ENCODE measurements around the gene RPL19. TPM values are rescaled to one million over a fixed set of nuclear protein-coding genes. Genes with fewer than 3 reads are reported as not detected.

Gene RPL19
- total RNA-seq, 1 donor from 2014 or later = 1,451 TPM

DNA sequence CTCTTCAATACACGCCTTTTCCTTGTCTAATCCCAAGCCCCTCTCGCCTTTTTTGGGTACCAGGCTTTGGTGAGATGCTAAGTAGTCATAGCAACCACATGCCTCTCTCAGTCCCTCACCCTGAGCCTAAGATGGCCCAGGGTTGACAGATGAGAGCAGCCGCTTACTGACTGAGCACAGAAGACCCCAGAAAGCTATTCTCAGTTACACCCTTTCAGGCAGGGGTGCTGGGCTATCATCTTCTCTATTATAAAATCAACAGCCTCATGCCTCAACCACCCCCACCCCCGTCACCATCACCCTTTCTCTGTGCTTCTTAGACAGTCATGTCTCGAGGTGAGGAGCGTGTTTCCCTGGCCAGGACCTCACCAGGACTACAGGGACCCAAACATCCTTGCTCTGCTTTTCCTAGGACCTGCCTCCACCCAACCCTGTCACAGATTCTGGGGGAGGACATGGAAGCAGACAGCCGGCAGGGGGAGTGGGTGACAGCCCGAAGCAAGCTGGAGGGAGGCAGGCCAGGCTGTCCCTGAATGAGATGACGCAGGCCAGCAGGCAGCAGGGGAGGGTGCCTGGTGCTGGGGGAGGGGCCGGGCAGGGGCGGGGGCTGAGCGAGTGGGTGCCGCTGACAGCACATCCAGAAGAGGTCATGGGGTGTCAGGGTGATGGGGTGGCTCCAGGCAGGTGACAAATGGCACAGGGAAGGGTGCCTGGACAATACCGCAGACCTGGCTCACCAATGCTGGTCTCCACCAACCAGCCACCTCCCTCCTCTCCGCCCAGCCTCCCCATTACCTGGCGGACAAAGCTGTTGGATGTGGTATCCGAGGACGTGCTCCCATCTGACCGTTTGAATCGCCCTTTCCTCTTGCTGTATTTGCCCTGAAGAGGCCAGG, 5.7 kb upstream of the RPL19 start:
- FAIRE-seq (no peak), DNase-seq (ENCODE audit: low read depth) (peak; percentile 49)
- TF ChIP-seq, protein P1, sequence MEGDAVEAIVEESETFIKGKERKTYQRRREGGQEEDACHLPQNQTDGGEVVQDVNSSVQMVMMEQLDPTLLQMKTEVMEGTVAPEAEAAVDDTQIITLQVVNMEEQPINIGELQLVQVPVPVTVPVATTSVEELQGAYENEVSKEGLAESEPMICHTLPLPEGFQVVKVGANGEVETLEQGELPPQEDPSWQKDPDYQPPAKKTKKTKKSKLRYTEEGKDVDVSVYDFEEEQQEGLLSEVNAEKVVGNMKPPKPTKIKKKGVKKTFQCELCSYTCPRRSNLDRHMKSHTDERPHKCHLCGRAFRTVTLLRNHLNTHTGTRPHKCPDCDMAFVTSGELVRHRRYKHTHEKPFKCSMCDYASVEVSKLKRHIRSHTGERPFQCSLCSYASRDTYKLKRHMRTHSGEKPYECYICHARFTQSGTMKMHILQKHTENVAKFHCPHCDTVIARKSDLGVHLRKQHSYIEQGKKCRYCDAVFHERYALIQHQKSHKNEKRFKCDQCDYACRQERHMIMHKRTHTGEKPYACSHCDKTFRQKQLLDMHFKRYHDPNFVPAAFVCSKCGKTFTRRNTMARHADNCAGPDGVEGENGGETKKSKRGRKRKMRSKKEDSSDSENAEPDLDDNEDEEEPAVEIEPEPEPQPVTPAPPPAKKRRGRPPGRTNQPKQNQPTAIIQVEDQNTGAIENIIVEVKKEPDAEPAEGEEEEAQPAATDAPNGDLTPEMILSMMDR (IDR thresholded peaks at IDR 0.05; ENCODE audit: insufficient read depth, low read depth, low read length) = peak; percentile 25
- no peak for TF ChIP-seq EZH2 (IDR thresholded peaks at IDR 0.05; ENCODE audit: insufficient read depth, low read length)
- Mint-ChIP-seq H3K27ac (ENCODE audit: unreplicated experiment) (no peak overlapping the region), H3K9me3 (ENCODE audit: unreplicated experiment) (no peaks in the 10 kb centered on the region), H3K36me3 (ENCODE audit: low read depth, unreplicated experiment) (peaks cover 8% of the 10 kb centered on the region), H3K27me3 (ENCODE audit: low read depth, unreplicated experiment) (peaks cover 3% of the 10 kb centered on the region), H3K4me3 (ENCODE audit: unreplicated experiment) (no peak overlapping the region), H3K4me1 (ENCODE audit: low read depth, unreplicated experiment) (peaks cover 13% of the 10 kb centered on the region)
- H3K27ac ChIP-seq (ENCODE audit: low read depth, low read length) = no peak overlapping the region
- no peak overlapping the region for H3K4me3 ChIP-seq (ENCODE audit: insufficient read depth, low read depth, low read length)
- H4K20me1 ChIP-seq (ENCODE audit: insufficient read depth, low read length) = peaks cover 45% of the 10 kb centered on the region
- peaks cover 14% of the 10 kb centered on the region for H3K36me3 ChIP-seq (ENCODE audit: insufficient read depth, low read length)
- H2AFZ ChIP-seq (ENCODE audit: low read depth, low read length) = no peak overlapping the region
- no peaks in the 10 kb centered on the region for H3K27me3 ChIP-seq (ENCODE audit: insufficient read depth, low read length)
- H3K4me2 ChIP-seq (ENCODE audit: low read length) = peak overlapping the region; percentile 91
- H3K9me3 ChIP-seq (ENCODE audit: insufficient read depth, low read depth, low read length) = no peaks in the 10 kb centered on the region
- no peak overlapping the region for H3K9ac ChIP-seq (ENCODE audit: low read length)
- peaks cover 23% of the 10 kb centered on the region for H3K4me1 ChIP-seq (ENCODE audit: insufficient read depth, low read length)
- peaks cover 42% of the 10 kb centered on the region for H3K79me2 ChIP-seq (ENCODE audit: insufficient read depth, low read length)

DNA sequence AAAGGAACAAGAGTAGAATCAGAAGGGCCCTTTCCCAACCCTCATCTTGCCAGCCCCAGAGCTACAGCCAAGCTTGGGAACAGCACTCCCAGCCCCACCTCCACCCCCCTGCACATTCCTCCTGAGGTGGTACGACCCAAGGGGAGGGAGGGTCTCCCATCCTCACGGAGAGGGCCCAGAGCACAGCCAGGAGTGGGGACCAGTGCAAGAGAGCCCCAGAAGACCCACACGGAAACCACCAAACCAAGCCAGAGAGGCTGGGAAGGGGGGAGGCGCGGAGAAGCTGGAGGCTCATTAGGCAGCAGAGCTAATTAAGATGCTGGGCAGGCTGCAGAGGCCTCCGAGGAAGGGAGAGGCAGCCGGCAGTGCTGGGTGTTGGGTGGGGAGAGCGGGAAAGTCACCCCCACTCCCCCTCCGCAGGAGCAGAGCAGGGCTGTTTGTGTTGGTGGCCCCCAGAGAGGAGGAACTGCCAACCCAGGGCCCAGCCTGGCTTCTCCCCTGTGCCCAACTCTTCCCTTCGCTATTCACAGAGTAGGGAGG, 5.0 kb upstream of the RPL19 start:
- Histone ChIP-seq H3K4me3 (ENCODE audit: insufficient read depth, low read depth, low read length) (peak overlapping the region; percentile 6), H3K9ac (ENCODE audit: low read length) (no peak overlapping the region), H3K79me2 (ENCODE audit: insufficient read depth, low read length) (peaks cover 42% of the 10 kb centered on the region), H2AFZ (ENCODE audit: low read depth, low read length) (no peak overlapping the region), H3K27me3 (ENCODE audit: insufficient read depth, low read length) (no peaks in the 10 kb centered on the region), H3K4me1 (ENCODE audit: insufficient read depth, low read length) (peaks cover 23% of the 10 kb centered on the region), H4K20me1 (ENCODE audit: insufficient read depth, low read length) (peaks cover 45% of the 10 kb centered on the region), H3K4me2 (ENCODE audit: low read length) (peak overlapping the region; percentile 91), H3K27ac (ENCODE audit: low read depth, low read length) (no peak overlapping the region), H3K36me3 (ENCODE audit: insufficient read depth, low read length) (peaks cover 14% of the 10 kb centered on the region), H3K9me3 (ENCODE audit: insufficient read depth, low read depth, low read length) (no peaks in the 10 kb centered on the region)
- Mint-ChIP-seq H3K36me3 (ENCODE audit: low read depth, unreplicated experiment) (peaks cover 9% of the 10 kb centered on the region), H3K9me3 (ENCODE audit: unreplicated experiment) (no peaks in the 10 kb centered on the region), H3K27ac (ENCODE audit: unreplicated experiment) (no peak overlapping the region), H3K4me1 (ENCODE audit: low read depth, unreplicated experiment) (peaks cover 15% of the 10 kb centered on the region), H3K4me3 (ENCODE audit: unreplicated experiment) (peak overlapping the region; percentile 86), H3K27me3 (ENCODE audit: low read depth, unreplicated experiment) (peaks cover 3% of the 10 kb centered on the region)
- FAIRE-seq = no peak
- TF ChIP-seq, protein P1 (IDR thresholded peaks at IDR 0.05; ENCODE audit: insufficient read depth, low read depth, low read length) = no peak
- TF ChIP-seq EZH2 (IDR thresholded peaks at IDR 0.05; ENCODE audit: insufficient read depth, low read length) = no peak
- DNase-seq (ENCODE audit: low read depth) = no peak
